GM12875 (cell line): Measurements from ENCODE around the gene ELL.

Experiments
- H3K4me3 ChIP-seq: one replicate; pipeline ENCODE4 v1.5.1; 2011; ENCODE audit warnings: low read depth, low read length, control low read depth
- TF ChIP-seq, protein P1 (sequence below): IDR thresholded peaks from 2 replicates; pipeline ENCODE4 v1.5.1; 2011; ENCODE audit warnings: low read depth, mild to moderate bottlenecking, control low read depth, inconsistent platforms, low read length, moderate library complexity, borderline replicate concordance; ENCODE audit not compliant: insufficient read depth

The ELL gene

DNA sequence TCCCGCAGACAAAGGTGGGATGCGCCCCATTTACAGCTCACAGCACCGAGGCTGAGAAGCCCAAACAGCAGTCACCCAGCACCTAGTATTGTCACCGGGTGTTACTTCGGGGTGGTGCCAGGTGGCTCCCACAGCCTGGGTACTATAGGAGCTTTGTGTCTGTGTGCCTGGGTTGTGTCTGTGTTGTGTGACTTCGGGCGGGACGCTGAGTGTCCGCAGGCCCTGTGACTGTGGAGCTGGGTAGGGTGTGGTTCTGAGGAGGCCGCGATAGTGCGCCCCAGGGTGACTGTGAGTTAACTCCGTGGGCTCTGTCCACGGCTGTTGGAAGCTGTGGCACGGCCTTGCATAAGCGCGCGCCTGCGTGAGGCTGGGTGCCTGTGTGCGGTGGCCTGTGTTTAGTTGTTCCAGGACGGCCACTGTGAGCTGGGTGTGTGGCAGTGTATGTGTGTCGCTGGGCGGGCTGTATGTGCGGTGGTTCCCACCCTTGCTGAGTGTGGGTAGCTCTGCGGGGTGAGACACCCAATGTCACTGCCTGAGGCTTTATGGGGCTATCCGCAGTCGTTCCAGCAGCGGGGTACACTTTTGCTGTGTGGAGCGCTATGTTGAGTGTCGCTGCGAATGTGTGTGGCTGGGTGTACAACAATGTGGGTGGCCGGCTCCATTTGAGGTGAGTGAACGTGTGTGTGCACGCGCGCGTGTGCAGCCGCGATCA, 103.2 kb downstream of the ELL start:
- peak overlapping the region; percentile 80 for H3K4me3 ChIP-seq
- TF ChIP-seq, protein P1, sequence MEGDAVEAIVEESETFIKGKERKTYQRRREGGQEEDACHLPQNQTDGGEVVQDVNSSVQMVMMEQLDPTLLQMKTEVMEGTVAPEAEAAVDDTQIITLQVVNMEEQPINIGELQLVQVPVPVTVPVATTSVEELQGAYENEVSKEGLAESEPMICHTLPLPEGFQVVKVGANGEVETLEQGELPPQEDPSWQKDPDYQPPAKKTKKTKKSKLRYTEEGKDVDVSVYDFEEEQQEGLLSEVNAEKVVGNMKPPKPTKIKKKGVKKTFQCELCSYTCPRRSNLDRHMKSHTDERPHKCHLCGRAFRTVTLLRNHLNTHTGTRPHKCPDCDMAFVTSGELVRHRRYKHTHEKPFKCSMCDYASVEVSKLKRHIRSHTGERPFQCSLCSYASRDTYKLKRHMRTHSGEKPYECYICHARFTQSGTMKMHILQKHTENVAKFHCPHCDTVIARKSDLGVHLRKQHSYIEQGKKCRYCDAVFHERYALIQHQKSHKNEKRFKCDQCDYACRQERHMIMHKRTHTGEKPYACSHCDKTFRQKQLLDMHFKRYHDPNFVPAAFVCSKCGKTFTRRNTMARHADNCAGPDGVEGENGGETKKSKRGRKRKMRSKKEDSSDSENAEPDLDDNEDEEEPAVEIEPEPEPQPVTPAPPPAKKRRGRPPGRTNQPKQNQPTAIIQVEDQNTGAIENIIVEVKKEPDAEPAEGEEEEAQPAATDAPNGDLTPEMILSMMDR, result no peak

DNA sequence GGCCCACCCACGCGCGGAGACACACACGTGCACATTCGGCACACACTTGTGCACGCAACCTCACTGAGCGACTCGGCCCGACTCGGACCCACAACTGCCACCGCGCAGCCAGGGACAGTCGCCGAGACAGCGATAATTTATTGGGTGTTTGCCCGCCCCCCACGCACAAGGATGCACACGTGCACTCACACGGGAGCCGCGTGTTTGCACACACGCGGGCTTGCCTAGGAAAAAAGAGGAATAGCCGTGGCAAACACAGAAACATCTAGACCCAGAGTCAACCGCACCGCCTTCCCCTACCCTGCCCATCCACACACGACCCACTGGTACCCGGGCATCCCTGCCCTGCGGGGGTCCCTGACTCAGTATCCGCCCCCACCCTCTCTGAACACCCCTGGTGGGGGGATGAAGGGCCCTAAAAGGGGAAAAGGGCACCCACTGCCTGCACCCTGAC, 103.8 kb downstream of the ELL start:
- TF ChIP-seq, protein P1, result no peak
- H3K4me3 ChIP-seq, result peak overlapping the region; percentile 7

DNA sequence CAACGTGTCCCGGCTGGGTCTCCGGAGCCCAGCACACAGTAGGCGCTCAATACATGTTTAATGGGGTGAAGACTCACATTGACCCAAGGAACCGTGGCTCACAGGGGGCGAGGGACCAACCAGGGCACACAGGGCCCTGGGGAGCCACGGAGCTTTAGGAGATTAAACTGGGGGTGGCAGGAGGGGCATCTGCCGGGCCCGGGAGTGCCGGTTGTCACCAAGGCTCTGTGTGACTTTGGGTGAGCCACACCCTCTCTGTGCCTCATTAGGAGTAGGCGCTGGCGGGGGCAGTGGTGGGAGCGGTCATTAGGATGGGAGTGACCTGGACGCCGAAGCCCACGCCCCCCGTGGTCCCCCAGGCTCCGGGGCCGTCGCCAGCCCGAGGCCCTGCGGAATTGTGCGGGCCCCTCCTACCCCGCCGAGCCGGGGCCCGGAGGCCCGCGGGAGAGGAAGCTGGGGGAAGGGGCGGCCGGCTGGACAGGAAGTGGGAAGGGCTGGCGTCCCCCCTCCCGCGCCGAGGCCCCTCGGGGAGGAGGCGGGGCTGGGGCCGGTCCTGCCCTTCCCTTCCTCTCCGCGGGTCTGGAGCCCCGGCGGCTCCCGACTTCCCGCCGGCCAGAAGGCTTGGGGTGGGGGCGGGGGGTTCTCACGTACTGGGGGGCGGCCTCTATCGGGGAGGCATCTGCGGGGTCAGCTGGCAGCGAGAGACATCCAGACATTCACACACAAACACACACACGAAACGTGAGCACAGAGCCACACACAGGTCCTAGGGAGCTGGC, 104.4 kb downstream of the ELL start:
- peak overlapping the region; percentile 48 for H3K4me3 ChIP-seq

DNA sequence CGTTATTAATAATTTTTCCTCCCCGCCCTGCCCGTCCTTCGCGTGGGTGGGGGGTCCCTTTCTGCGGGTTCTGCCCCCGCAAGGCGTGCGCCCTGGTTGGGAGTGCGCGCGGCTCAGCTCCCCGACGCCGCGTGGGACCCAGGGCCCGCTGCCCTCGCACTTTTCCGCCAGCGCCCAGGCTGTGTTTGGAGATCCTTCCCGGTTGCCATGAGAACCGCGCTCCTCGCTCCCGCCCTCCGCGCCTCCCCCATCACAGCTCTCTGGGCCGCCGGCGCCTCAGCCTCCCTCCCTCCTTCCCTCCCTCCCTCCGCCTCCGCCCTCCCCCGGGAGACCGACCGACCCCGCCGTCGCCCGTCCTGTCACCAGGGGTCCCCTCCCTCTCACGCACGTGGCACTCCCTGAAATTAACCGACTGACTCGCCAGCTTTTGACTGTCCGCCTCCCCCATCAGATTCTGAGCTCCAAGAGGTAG, 105.1 kb downstream of the ELL start:
- TF ChIP-seq, protein P1, result no peak
- peak overlapping the region; percentile 48 for H3K4me3 ChIP-seq

More for the DNA sequence above, 104.4 kb downstream of the ELL start:
- TF ChIP-seq, protein P1, result no peak

DNA sequence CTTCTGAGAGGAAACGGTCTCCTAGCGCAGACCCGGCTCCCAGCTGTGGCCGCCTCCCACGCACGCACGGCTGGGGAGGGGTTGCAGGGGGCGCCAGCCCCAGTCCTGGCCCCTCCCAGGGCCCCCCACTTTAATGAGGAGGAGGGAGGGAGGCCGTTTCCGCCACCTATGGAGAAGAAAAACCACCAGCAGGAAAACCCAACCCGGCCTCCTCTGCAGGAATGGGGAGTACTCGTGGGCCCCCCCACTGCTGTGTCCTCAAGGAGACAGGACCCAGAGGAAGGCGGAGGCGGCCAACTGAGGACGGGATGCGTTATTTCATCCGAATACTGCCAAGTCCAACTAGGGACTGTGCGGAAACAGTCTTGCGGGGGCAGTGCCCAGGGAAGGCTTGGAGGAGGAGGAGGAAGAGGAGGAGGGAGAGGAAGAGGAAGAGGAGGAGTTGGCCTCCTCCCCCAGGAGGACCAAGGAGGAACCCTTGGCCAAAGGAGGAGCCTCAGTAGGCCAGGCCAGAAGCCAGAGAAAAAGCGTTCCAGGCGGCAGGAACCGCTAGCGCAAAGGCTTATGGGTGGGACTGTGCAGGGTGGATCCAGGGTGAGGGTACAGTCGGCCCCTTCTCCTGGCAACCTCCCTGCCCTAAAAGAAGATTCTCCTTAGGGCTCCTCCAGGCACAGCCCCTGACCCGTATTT, 106.5 kb downstream of the ELL start:
- peak overlapping the region; percentile 24 for H3K4me3 ChIP-seq

DNA sequence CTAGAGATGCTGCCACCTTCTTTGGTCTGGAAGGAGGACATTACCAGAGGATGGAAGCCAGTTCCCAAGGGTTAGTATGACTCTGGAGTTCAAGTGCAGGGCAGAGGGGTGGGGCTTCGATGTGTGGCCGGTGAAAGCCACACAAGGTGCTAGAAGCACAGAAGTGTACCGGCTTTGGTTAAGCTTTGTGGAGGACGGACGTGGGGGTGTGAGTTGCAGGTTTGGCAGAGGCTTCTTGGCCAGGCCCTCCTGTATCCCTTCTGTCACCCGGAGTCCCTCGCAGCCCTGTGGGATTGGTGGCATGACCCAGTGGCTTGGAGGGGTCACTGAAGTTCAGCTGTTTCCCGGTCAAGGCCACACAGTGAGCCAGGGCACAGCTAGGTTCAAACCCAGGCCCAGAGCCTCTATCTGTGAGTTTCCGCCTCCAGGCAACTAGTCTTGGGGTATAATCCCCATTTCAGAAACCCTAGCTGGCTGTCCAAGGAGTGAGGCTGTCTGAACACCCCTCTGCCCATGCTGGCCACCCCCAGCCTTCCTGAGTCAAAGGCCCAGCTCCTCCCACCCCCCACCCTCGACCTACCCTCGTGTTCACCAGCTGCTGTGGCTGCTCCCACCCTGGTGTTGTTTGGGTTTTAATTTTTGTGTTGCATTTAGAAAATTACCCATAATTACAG, 107.2 kb downstream of the ELL start:
- TF ChIP-seq, protein P1, result no peak
- peak overlapping the region; percentile 24 for H3K4me3 ChIP-seq

More for the DNA sequence above, 106.5 kb downstream of the ELL start:
- TF ChIP-seq, protein P1, result no peak
